BE2C (cell line): ENCODE results near the gene SPATA2L.
"Not testable (repeated sequence)": the region's sequence is repeated elsewhere in the genome, so short reads cannot be mapped to it uniquely, and the experiment has no call there.

Source experiments
- DNase-seq: peaks from one replicate; pipeline ENCODE4 v3.0.0-alpha.2; 2020
- H3K27me3 ChIP-seq: fragments of 250-450 bp; sonication (Bioruptor Pico); 2 replicates; pipeline ENCODE4 v1.5.1; 2020; ENCODE audit warnings: mild to moderate bottlenecking
- H3K36me3 ChIP-seq: fragments of 250-450 bp; sonication (Bioruptor Pico); 2 replicates; pipeline ENCODE4 v1.5.1; 2020; ENCODE audit warnings: mild to moderate bottlenecking
- H3K4me1 ChIP-seq: fragments of 250-450 bp; sonication (Bioruptor Pico); 2 replicates; pipeline ENCODE4 v1.5.1; 2020
- H3K4me3 ChIP-seq: 2 replicates; pipeline ENCODE4 v1.5.1; 2011; ENCODE audit warnings: low read depth, low read length
- H3K9me3 ChIP-seq: fragments of 250-450 bp; sonication (Bioruptor Pico); 2 replicates; pipeline ENCODE4 v1.5.1; 2020
- TF ChIP-seq, protein P1 (sequence below): IDR thresholded peaks from 2 replicates; pipeline ENCODE4 v1.5.1; 2012; ENCODE audit warnings: mild to moderate bottlenecking, low read depth, low read length

The SPATA2L gene

DNA sequence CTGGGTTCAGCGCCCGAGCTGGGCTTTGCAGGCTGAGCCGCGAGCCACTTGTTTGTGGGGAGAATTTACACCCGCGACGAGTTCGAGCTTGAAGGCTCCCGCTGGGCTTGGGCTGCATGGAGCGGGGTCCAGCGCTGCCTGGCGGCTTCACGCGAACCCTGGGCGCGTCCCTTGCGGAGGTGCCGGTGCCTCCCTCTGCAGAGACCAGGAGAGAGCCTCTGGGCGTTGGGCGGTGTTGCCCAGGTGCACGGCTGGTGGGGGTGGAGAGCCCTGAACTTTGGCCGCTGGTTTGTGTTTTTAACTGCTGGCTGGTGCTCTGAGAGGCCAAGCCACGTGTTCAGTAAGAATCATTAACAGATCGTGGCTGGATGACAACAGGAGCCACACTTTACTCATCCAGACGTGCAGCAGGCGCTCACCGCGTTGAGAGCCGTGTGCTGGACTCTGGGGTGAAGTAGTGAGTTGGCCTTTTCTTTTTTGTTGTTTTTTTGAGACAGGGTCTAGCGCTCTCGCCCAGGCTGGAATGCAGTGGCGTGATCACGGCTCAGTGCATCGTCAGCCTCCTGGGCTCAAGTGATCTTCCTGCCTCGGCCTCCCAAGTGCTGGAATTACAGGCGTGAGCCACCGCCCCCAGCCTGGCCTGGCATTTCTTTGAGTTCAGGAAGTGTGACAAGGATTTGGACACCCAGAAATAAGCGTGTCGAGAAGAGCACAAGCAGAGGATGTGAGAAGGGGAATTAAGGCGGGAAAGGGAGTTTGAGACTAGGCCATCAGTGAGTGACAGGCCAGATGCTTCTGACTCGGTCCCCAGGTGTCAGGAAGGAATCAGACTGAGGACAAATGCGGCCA is 14.2 kb downstream of the SPATA2L start:
- Histone ChIP-seq H3K27me3 (no peaks in the 10 kb centered on the region), H3K4me1 (no peaks in the 10 kb centered on the region; the same call in 1 of the 2 replicates), H3K4me3 (peak overlapping the region; percentile 86), H3K9me3 (no peaks in the 10 kb centered on the region), H3K36me3 (peaks cover 18% of the 10 kb centered on the region)
- TF ChIP-seq, protein P1, sequence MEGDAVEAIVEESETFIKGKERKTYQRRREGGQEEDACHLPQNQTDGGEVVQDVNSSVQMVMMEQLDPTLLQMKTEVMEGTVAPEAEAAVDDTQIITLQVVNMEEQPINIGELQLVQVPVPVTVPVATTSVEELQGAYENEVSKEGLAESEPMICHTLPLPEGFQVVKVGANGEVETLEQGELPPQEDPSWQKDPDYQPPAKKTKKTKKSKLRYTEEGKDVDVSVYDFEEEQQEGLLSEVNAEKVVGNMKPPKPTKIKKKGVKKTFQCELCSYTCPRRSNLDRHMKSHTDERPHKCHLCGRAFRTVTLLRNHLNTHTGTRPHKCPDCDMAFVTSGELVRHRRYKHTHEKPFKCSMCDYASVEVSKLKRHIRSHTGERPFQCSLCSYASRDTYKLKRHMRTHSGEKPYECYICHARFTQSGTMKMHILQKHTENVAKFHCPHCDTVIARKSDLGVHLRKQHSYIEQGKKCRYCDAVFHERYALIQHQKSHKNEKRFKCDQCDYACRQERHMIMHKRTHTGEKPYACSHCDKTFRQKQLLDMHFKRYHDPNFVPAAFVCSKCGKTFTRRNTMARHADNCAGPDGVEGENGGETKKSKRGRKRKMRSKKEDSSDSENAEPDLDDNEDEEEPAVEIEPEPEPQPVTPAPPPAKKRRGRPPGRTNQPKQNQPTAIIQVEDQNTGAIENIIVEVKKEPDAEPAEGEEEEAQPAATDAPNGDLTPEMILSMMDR, result no peak
- DNase-seq, result no peak

DNA sequence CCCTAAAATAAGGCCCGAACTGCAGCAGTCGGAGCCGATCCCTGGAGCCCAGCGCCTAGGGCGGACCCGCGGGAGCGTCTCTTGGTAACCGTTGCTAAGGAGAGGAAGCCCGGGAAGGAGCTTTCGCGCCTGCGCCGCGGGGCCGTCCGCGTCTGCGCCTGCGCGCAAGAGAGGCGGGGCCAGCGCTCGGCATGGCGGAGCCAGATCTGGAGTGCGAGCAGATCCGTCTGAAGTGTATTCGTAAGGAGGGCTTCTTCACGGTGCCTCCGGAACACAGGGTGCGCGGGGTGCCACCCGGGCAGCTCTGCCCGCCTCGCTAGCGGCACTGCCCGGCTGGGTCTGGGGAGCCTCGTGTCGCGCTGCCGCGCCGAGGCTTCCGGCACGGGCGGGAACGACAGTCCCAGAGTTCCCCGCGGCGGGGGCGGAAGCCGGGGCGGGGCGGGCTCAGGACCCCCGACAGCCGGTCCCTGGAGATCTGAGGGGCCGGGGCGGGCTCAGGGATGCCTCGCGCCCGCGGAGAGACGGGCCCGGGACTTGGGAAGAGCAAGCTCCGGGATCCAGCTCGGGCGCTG is 14.9 kb downstream of the SPATA2L start, which contains the start of gene CDK10:
Gene CDK10, plus strand, starts transcription at position 170 of the 572 bp plus-strand sequence. Its CDS starts 22 bp downstream, at position 192.
- DNase-seq, result peak; percentile 94
- no peaks in the 10 kb centered on the region for H3K27me3 ChIP-seq
- H3K36me3 ChIP-seq, result peaks cover 16% of the 10 kb centered on the region
- H3K4me1 ChIP-seq, result no peaks in the 10 kb centered on the region; the same call in 1 of the 2 replicates
- TF ChIP-seq, protein P1, result no peak
- peak within 1 kb of the TSS; percentile 86 for H3K4me3 ChIP-seq
- no peaks in the 10 kb centered on the region for H3K9me3 ChIP-seq

DNA sequence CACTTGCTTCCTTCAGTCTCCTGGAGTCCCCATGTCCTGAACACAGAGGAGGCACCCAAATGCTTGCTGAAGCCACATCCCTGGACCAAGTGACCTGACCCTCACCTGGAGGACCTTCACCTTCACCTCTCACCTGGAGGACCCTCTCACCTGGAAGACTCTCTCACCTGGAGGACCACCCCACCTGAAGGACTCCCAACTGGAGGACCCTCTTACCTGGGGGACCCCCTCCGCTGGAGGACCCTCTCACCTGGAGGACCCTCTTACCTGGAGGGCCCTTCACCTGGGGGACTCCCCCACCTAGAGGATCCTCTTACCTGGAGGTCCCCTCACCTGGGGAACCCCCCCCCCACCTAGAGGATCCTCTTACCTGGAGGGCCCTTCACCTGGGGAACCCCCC is 15.6 kb downstream of the SPATA2L start:
- H3K4me1 ChIP-seq, result no peaks in the 10 kb centered on the region; the same call in 1 of the 2 replicates
- TF ChIP-seq, protein P1, result no peak
- peaks cover 11% of the 10 kb centered on the region for H3K36me3 ChIP-seq
- H3K4me3 ChIP-seq, result no peak overlapping the region
- H3K27me3 ChIP-seq, result no peaks in the 10 kb centered on the region
- DNase-seq, result no peak
- no peaks in the 10 kb centered on the region for H3K9me3 ChIP-seq

DNA sequence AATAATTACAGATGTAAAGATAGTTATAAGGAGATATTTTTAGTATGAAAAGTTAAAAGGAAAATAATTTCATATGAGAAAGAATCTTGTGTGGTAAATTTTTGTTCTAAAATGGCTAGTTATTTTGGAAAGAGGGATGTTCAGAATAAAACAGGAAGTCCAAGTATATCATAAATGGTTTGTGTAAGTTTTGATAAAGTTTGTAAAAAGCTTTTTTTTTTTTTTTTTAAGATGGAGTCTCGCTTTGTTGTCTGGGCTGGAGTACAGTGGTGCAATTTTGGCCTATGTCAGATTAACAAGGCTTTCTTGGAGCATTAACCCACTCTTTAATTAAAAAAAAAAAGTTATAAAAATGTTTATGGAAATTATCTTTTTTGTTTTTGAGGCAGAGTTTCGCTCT is 23.2 kb downstream of the SPATA2L start:
- Histone ChIP-seq H3K9me3 (no peaks in the 10 kb centered on the region; the same call in 1 of the 2 replicates), H3K4me1 (no peaks in the 10 kb centered on the region), H3K4me3 (no peak overlapping the region), H3K27me3 (no peaks in the 10 kb centered on the region), H3K36me3 (no peaks in the 10 kb centered on the region)
- DNase-seq, result no peak
- TF ChIP-seq, protein P1, result no peak

DNA sequence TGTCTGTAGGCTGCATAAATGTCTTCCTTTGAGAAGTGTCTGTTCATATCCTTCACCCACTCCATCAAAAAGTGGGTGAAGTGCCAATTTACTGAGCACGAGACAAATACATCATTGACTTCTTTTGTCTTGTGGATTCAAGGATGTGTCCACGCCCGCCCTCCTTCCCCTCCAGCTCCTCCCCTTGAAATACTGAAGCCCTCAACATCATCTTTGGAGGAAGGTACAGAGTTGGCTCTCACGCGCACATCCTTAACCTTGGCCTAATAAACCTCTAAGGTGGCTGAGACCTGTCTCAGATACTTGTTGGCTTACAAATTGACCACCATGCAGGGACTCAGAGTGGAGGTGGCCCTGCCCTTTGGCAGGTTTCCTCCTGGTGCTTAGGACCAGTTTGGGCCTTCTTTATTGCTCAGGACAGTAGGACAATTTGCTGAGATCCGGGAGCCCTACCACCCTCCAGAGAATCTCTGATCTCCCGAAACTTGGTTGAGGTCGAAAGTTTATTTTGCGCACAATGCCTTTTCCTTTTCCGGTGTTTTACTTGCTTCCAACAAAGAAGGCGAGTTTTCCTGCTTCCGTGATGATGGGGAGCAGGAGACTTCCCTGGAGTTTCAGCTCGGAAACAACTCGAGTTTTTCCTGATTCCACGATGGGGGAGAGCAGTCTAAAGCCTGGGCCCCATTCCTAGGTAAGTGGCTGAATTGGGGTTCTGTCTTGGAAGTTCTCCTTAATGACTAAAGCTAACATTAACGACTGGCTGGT is 29.1 kb downstream of the SPATA2L start:
- Histone ChIP-seq H3K4me1 (no peaks in the 10 kb centered on the region), H3K9me3 (no peaks in the 10 kb centered on the region), H3K27me3 (no peaks in the 10 kb centered on the region), H3K36me3 (no peaks in the 10 kb centered on the region), H3K4me3 (no peak overlapping the region)
- no peak for DNase-seq
- TF ChIP-seq, protein P1, result no peak

DNA sequence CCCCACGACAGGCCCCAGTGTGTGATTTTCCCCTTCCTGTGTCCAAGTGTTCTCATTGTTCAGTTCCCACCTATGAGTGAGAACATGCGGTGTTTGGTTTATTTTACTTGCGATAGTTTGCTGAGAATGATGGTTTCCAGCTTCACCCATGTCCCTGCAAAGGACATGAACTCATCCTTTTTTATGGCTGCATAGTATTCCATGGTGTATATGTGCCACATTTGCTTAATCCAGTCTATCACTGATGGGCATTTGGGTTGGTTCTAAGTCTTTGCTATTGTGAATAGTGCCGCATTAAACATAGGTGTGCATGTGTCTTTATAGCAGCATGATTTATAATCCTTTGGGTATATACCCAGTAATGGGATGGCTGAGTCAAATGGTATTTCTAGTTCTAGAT is 29.9 kb downstream of the SPATA2L start:
- not testable (repeated sequence) for H3K9me3 ChIP-seq, H3K27me3 ChIP-seq, DNase-seq, H3K4me1 ChIP-seq, H3K36me3 ChIP-seq, H3K4me3 ChIP-seq
